GM10248 (cell line): ENCODE data around the gene RASGRP4.
"Not testable (repeated sequence)": the region's sequence is repeated elsewhere in the genome, so short reads cannot be mapped to it uniquely, and the experiment has no call there.

Experiments
- CTCF ChIA-PET: fragments of 300-600 bp; sonication (Branson Sonifier 250); formaldehyde crosslinking; extraction: SDS; loops from one replicate; lab custom pipeline; 2021; ENCODE audit warnings: antibody characterized with exemption; lab: Yijun Ruan, JAX
- POLR2A ChIA-PET: fragments of 350-650 bp; sonication (Branson Sonifier 250); formaldehyde crosslinking; extraction: SDS; loops from one replicate; lab custom pipeline; 2020; ENCODE audit warnings: antibody characterized with exemption; lab: Yijun Ruan, JAX
- DNase-seq: peaks from one replicate; pipeline ENCODE4 v3.0.0; 2012; ENCODE audit errors: extremely low spot score
- TF ChIP-seq, protein P1 (sequence below): IDR thresholded peaks from 2 replicates; pipeline ENCODE4 v1.5.1; 2012; ENCODE audit warnings: mild to moderate bottlenecking, low read depth; ENCODE audit errors: extremely low read depth, missing control alignments, control extremely low read depth

Gene RASGRP4, protein sequence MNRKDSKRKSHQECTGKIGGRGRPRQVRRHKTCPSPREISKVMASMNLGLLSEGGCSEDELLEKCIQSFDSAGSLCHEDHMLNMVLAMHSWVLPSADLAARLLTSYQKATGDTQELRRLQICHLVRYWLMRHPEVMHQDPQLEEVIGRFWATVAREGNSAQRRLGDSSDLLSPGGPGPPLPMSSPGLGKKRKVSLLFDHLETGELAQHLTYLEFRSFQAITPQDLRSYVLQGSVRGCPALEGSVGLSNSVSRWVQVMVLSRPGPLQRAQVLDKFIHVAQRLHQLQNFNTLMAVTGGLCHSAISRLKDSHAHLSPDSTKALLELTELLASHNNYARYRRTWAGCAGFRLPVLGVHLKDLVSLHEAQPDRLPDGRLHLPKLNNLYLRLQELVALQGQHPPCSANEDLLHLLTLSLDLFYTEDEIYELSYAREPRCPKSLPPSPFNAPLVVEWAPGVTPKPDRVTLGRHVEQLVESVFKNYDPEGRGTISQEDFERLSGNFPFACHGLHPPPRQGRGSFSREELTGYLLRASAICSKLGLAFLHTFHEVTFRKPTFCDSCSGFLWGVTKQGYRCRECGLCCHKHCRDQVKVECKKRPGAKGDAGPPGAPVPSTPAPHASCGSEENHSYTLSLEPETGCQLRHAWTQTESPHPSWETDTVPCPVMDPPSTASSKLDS

DNA sequence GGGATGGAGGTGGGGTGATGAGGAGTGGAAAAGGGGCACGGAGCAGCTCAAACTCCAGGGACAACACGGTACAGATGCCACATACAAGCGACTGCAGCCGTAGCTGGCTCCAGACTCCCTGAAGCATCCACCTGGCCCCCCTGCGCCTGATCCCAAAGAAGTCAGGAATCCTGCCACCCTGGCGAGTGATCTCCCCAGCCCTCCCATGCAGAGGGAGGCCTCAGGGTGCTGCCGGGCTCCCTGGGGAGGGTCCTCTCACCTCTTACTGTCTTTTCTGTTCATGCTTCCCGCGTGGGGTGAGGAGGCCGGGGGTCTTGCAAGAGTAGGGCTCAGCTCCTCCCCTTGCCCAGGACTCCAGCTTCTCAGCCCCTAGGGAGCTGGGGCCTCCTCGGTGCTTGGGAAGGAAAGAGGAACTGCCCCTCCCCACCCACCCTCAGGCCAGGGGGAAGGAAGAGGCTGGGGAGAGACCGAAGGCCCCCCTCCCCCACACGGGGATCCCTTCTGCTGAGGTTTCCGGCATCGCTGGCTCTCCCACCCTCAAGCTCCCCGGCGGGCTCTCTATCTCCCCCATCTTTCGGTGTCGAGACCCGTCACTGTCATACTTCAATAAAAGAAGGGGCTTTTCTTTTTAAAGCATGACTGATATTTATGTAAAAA lies at the start of gene RASGRP4:
TSS of gene RASGRP4 (minus strand) at position 410 of the 657 bp plus-strand sequence. CDS start at position 282, 128 bp downstream.
- POLR2A ChIA-PET: no interaction called here
- peak; percentile 53 for DNase-seq
- CTCF ChIA-PET: interaction anchor here (1.2 to 5.8 kb wide), 2 partner anchors 12 to 23 kb away, joined by 3 to 29 read pairs; partner anchors contain the start of gene FAM98C
- TF ChIP-seq, protein P1, sequence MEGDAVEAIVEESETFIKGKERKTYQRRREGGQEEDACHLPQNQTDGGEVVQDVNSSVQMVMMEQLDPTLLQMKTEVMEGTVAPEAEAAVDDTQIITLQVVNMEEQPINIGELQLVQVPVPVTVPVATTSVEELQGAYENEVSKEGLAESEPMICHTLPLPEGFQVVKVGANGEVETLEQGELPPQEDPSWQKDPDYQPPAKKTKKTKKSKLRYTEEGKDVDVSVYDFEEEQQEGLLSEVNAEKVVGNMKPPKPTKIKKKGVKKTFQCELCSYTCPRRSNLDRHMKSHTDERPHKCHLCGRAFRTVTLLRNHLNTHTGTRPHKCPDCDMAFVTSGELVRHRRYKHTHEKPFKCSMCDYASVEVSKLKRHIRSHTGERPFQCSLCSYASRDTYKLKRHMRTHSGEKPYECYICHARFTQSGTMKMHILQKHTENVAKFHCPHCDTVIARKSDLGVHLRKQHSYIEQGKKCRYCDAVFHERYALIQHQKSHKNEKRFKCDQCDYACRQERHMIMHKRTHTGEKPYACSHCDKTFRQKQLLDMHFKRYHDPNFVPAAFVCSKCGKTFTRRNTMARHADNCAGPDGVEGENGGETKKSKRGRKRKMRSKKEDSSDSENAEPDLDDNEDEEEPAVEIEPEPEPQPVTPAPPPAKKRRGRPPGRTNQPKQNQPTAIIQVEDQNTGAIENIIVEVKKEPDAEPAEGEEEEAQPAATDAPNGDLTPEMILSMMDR: no peak

DNA sequence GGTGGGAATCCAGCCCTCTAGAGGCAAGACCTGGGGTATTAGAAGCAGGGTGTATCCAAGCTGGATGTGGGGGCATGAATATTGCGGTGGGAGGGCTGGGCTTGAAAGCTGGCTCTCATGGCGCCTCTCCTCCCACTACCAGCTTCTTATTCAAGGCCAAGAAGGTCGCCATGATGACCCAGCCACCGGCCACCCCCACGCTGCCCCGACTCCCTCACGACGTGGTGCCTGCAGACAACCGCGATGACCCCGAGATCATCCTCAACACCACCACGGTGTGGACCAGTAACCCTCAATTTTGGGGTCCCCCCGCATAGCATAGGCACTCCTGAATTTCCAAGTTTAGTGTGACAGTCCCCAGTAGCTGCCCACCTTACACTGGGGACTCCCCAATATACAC lies 49.2 kb upstream of the RASGRP4 start:
- ChIA-PET POLR2A (no interaction called here), CTCF (no interaction called here)
- DNase-seq: no peak
- TF ChIP-seq, protein P1: no peak

DNA sequence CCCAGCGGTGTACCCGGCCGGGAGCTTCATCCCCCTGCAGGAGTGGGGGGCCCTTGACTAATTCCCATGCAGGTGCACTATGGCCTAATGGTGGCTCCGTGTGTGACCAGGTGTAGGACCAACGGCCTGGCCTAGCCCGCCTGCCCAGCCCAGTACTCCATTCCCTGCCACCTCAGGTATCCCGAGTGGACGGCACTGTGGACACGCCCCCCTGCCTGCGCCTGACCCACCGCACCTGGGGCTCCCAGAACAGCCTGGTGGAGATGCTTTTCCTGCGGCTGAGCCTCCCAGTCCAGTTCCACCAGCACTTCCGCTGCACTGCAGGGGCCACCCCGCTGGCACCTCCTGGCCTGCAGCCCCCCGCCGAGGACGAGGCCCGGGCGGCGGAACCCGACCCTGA lies 47.2 kb upstream of the RASGRP4 start:
- TF ChIP-seq, protein P1: no peak
- DNase-seq: no peak
- ChIA-PET POLR2A (no interaction called here), CTCF (no interaction called here)

DNA sequence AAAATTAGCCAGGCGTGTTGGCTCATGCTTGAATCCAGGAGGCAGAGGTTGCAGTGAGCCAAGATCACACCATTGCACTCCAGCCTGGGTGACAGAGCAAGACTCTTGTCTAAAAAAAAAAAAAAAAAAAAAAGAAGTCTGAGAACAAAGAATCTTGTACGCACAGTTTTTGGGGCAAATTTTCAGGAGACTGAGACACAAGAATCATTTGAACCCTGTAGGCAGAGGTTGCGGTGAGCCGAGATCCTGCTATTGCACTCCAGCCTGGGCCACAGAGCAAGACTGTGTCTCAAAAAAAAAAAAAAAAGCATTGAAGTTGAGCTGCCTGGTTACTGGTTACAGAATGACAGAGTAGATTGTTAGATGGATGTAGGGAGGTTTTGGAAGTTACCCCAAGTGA lies 46.7 kb upstream of the RASGRP4 start:
- DNase-seq, POLR2A ChIA-PET, CTCF ChIA-PET: not testable (repeated sequence)

DNA sequence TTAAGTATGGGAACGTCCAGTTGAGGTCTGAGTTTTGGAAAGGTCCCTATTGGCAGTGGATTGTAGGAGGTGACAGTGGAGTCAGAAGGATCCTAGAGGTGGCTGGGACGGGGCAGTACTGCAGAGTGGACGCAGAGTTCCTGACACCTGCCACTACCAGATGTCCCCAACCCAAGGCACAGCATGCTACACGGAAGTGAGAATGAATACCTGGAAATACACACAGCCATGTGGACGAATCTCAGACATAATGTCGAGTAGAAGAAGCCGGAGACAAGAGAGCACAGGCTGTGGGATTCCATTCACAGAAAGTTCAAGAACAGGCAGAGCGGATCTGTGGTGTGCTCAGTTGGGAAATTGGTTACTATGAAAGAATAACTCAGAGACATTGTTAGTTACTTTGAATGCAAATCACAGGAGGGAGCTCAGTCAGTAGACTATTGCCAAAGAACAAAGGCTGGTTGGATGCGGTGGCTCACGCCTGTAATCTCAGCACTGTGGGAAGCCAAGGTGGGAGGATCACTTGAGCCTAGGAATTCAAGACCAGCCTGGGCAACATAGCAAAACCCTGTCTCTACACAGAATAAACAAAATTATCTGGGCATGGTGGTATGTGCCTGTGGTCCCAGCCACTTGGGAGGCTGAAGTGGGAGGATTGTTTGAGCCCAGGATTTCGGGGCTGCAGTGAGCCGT lies 44.9 kb upstream of the RASGRP4 start:
- CTCF ChIA-PET: no interaction called here
- POLR2A ChIA-PET: no interaction called here
- TF ChIP-seq, protein P1: no peak
- DNase-seq: no peak

DNA sequence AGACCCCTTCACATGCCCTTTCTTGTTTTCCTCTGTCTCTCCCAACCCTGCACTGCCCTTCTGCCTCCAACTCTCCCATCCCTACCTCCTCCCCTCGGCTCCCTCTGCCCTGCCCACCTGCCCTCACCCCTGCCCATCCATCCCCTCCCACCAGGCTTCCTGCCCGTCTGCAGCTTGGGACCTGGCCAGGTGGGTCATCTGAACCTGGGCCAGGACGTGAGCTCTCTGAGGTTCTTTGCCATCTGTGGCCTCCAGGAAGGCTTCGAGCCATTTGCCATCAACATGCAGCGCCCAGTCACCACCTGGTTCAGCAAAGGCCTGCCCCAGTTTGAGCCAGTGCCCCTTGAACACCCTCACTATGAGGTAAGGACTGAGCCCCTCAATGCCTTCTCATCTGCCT lies 43.1 kb upstream of the RASGRP4 start:
- no peak for DNase-seq
- ChIA-PET CTCF (interaction anchor here (1.3 kb wide), 1 partner anchor 167 kb away, joined by 3 read pairs; no protein-coding TSS in a partner anchor), POLR2A (no interaction called here)
- TF ChIP-seq, protein P1: no peak
